ENCODE measurements around the gene TLE1. TPM values are rescaled to one million over a fixed set of nuclear protein-coding genes. Genes with fewer than 3 reads are reported as not detected.

TLE1 gene
- total and polyA plus RNA-seq, 8 donors, result 23.7 to 136 (median 58.7) TPM

- TF ChIP-seq CTCF (IDR thresholded peaks at IDR 0.05) (no peak), POLR2AphosphoS5 (IDR thresholded peaks at IDR 0.05) (no peak), POLR2A (IDR thresholded peaks at IDR 0.05) (no peak), EP300 (IDR thresholded peaks at IDR 0.05) (no peak)
- H3K9me3 ChIP-seq, result no peaks in the 10 kb centered on the region
- no peaks in the 10 kb centered on the region for H3K27me3 ChIP-seq
- 11 to 32% (median 23%) methylated on average over 4 of the region's 4 CpGs for WGBS, 5 donors
- intact Hi-C loops (cut with DNase I; ENCODE audit: low total_unique reads), result no loop called here
- no peak overlapping the region for H3K27ac ChIP-seq
- H3K4me1 ChIP-seq, result peaks cover 0 to 19% (median 9%) of the 10 kb centered on the region in 4 donors
- no peaks in the 10 kb centered on the region for H3K36me3 ChIP-seq
- no peak for DNase-seq
- H3K4me3 ChIP-seq, result no peak overlapping the region
Measured at GRCh38 chr9:81546489-81546888, 142.9 kb downstream of the TLE1 start.

- Histone ChIP-seq H3K36me3 (no peaks in the 10 kb centered on the region), H3K27me3 (no peaks in the 10 kb centered on the region), H3K4me1 (peaks cover 0 to 10% (median 4%) of the 10 kb centered on the region in 4 donors), H3K27ac (no peak overlapping the region), H3K4me3 (no peak overlapping the region), H3K9me3 (no peaks in the 10 kb centered on the region)
- TF ChIP-seq POLR2AphosphoS5 (IDR thresholded peaks at IDR 0.05), result no peak
- no peak for TF ChIP-seq POLR2A (IDR thresholded peaks at IDR 0.05)
- TF ChIP-seq CTCF (IDR thresholded peaks at IDR 0.05), result no peak
- TF ChIP-seq EP300 (IDR thresholded peaks at IDR 0.05), result no peak
- DNase-seq, result no peak
- intact Hi-C loops (cut with DNase I; ENCODE audit: low total_unique reads), result no loop called here
- WGBS, 5 donors, result 91 to 98% (median 92%) methylated on average over 1 of the region's 1 CpG
Measured at GRCh38 chr9:81543695-81544094, 145.7 kb downstream of the TLE1 start.

GRCh38 chr9:81542118-81542889 is 147.0 kb downstream of the TLE1 start:
- Histone ChIP-seq H3K27ac (no peak overlapping the region), H3K9me3 (no peaks in the 10 kb centered on the region), H3K4me3 (no peak overlapping the region), H3K27me3 (no peaks in the 10 kb centered on the region), H3K36me3 (no peaks in the 10 kb centered on the region), H3K4me1 (peaks cover 0 to 10% (median 4%) of the 10 kb centered on the region in 4 donors)
- TF ChIP-seq EP300 (IDR thresholded peaks at IDR 0.05) (no peak), POLR2A (IDR thresholded peaks at IDR 0.05) (no peak), POLR2AphosphoS5 (IDR thresholded peaks at IDR 0.05) (no peak), CTCF (IDR thresholded peaks at IDR 0.05) (no peak)
- no peak for DNase-seq
- WGBS, 5 donors, result 65 to 80% (median 72%) methylated on average over 6 of the region's 6 CpGs
- intact Hi-C loops (cut with DNase I; ENCODE audit: low total_unique reads), result no loop called here

- intact Hi-C loops (cut with DNase I; ENCODE audit: low total_unique reads), result no loop called here
- Histone ChIP-seq H3K9me3 (no peaks in the 10 kb centered on the region), H3K4me3 (no peak overlapping the region), H3K4me1 (peaks cover 0 to 8% (median 4%) of the 10 kb centered on the region in 4 donors), H3K27me3 (no peaks in the 10 kb centered on the region), H3K36me3 (no peaks in the 10 kb centered on the region), H3K27ac (no peak overlapping the region)
- DNase-seq, result no peak
- 84 to 95% (median 91%) methylated on average over 8 of the region's 8 CpGs for WGBS, 5 donors
- no peak for TF ChIP-seq EP300 (IDR thresholded peaks at IDR 0.05)
- TF ChIP-seq POLR2A (IDR thresholded peaks at IDR 0.05), result no peak
- TF ChIP-seq POLR2AphosphoS5 (IDR thresholded peaks at IDR 0.05), result no peak
- TF ChIP-seq CTCF (IDR thresholded peaks at IDR 0.05), result no peak
Measured at GRCh38 chr9:81540142-81540710, 149.1 kb downstream of the TLE1 start.

All from stomach (tissue), 9 donors.